ENCODE measurements around the gene PABPN1L.

PABPN1L gene, protein sequence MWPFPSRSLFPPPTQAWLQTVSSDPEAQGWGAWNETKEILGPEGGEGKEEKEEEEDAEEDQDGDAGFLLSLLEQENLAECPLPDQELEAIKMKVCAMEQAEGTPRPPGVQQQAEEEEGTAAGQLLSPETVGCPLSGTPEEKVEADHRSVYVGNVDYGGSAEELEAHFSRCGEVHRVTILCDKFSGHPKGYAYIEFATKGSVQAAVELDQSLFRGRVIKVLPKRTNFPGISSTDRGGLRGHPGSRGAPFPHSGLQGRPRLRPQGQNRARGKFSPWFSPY

GRCh38 chr16:88866151-88866920, at the start of gene PABPN1L:
TSS of gene PABPN1L (minus strand) at chr16:88866660. CDS start at chr16:88866606, 54 bp downstream.
- no peak for DNase-seq

DNA sequence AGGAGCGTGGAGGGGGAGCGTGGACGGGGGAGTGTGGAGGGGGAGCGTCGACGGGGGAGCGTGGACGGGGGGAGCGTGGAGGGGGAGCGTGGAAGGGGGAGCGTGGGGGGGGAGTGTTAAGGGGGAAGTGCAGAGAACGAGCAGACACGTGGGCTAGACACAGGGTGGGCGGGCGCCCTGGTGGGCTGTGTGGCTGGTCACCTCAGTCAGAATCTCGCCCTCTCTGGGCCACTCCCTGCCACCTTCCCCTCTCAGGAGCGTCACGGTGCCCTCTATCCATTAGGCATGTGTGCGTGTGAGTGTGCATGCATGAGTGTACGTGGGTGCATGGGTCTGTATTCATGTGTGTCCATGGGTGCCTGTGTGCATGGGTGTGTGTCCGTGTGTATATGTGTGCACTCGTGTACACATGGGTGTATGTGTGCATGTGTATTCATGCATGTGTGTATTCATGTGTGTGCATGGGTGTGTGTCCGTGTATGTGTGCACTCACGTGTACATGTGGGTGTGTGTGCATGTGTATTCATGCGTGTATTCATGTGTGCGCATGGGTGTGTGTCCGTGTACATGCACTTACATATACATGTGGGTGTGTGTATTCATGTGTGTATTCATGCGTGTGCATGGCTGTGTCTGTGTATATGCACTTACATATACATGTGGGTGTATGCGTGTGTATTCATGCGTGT, 49.3 kb upstream of the PABPN1L start:
- DNase-seq, result no peak

- DNase-seq, result no peak
Measured at GRCh38 chr16:88914750-88915368, 48.4 kb upstream of the PABPN1L start.

- DNase-seq, result no peak
Measured at GRCh38 chr16:88913870-88914269, 47.4 kb upstream of the PABPN1L start.

GRCh38 chr16:88913001-88913612, 46.6 kb upstream of the PABPN1L start:
- no peak for DNase-seq

DNA sequence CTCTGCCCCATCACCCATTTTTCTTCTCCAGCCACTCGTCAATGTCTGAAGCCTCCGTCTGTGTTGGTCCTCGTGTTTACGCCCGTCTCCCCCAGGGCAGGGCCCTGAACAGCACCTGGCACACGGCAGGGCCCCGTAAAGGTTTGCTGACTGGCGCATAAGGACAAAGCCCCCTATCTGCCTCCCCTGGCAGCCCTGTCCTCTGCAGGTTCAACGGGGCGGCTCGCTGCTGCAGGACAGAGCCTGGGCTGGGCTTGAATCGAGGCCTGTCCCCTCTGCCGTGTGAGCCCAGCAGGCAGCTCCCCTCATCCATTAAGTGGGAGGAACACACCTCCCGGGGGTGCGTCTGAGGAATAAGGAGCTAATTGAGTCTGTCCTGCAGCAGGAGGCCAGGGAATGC, 46.1 kb upstream of the PABPN1L start:
- no peak for DNase-seq

GRCh38 chr16:88911946-88912310, 45.5 kb upstream of the PABPN1L start:
- DNase-seq, result no peak

DNA sequence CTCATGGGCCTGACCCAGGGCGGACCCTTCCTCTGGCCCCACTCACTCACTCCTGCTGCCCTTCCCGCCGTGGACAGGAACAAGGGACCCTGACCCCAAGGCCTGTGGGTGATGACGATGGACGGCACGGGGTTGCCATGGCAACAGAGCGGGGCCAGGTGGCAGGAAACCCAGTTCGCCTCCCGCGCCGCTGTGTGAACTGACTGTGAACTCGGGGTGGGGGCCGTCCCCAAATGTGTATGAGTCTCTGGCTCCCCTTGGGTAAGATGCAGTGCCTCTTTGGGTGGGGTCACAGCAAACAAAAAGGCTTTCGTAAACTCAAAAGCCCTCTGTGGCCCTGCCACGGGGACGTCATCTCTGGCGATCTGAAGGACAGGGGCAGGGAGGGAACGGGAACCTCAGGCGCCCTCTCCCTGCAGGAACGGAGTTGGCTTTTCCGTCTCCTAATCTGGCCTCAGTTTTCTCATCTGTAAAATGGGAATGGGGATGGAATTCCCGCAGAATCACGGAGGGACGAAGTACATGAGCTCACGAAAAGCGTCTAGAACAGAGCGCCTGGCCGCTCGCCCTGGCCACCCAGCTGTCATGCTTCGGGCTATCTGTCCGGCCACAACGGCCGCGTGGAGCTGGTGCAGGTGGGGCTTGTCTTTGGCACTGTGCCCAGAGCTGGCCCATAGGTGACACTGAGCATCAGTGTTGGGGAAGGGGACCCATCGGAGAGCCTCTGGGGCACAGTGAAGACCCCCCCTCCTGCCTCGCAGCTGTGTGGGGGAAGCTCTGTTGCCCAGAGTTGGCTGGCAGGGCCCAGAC, 44.9 kb upstream of the PABPN1L start:
- DNase-seq, result no peak

- DNase-seq, result no peak
Measured at GRCh38 chr16:88910284-88911135, 44.0 kb upstream of the PABPN1L start.

DNA sequence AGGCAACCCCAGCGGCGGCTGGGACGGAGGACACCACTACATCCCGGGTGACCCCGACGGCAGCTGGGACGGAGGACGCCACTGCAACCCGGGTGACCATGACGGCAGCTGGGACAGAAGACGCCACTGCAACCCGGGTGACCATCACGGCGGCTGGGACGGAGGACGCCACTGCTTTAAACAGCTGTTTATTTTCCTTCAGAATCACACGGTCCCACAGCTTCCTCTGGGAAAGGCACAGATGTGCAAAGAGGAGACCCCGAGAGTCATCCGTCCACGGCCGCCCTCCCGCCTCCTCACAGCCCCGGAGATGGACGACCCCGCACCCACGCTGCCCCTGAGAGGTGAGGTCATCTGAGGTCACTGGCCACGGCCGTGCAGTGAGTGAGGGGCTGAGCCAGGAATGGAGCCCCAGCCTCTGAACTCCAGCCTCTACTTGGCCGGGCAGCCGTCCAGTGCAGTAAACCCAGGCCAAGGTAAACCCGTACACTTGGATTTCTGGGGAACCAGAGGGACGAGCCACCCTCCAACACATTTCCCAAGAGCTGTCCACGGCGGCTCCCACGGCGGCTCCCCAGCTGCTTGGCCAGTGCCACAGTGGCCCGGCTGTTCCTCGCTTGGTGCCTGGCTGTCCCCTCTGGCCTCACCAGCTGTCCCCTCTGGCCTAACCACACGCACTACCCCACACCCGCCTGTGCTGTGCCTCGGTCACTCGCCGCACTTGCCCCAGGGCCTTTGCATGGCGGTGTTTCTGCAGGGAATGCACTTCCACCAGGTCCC, 43.2 kb upstream of the PABPN1L start:
- DNase-seq, result no peak

GRCh38 chr16:88908307-88908706, 41.8 kb upstream of the PABPN1L start:
- no peak for DNase-seq

DNA sequence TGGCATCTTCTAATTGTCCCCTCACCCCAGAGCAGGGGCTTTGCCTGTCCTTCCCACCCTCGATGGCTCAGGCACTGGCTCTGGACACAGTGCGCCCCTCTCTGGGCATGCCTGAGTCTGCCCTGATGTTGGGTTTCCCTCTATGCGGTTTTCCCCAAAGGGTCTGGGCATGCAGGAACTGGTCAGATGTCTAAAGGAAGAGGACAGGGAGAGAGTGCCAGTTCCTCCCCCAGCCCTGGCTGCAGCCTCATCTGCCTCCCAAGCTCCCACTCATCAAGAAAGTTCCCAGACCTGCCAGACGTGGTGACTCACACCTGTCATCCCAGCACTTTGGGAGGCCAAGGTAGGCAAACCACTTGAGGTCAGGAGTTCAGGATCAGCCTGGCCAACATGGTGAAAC, 41.3 kb upstream of the PABPN1L start:
- DNase-seq, result no peak

- DNase-seq, result no peak
Measured at GRCh38 chr16:88906535-88907105, 40.2 kb upstream of the PABPN1L start.

DNA sequence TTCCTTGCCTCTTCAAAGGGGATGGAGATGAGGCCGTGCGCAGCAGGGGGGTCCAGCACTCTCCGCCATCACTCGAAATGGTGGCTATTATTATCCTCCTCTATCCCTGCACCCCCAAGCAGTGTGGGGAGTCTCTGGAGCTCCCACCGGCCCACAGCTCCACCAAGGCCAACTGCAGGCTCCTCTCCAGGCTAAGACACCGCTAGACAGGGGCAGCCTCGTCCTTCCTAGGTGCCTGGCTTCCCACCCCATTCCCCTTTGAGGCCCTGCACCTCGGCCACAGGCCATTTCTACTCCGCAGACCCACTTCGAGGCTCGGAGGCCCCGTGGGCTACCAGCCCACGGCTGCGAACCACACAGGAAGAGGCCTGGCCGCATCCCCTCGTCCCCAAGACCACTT, 39.6 kb upstream of the PABPN1L start:
- DNase-seq, result no peak

- no peak for DNase-seq
Measured at GRCh38 chr16:88905563-88905962, 39.1 kb upstream of the PABPN1L start.

DNA sequence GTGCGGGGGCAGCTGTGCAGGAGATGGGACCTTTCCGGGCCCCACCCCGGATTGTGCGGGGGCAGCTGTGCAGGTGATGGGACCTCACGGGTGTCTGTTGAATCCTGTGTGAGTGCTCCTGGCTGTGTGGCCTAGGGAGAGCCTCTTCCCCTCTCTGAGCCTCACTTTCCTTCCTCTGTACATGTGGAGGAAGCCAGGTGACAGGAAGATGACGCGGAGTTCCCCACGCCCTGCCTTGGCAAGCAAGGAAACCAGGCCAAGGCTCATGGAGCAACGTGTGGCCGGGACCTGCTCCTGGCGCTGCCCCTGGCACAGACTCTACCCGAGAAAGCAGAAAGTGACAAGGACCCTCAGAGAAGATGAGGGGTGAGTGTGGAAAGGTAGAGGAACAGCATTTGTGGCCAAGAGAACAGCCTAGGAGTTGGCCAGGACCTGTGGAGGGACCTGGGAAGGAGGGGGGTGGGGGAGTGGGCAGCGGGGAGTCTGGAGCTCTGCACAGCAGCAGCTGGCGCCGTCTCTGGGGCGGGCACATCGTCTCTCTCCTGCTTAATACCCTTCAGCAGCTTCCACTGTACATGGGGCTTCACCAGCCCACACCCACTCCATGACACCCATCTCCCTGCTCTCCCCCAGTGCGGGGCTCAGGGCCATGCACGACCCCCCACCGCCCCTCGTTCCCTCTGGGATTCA, 38.4 kb upstream of the PABPN1L start:
- no peak for DNase-seq

- DNase-seq, result no peak
Measured at GRCh38 chr16:88903267-88903666, 36.8 kb upstream of the PABPN1L start.

- no peak for DNase-seq
Measured at GRCh38 chr16:88902744-88903143, 36.3 kb upstream of the PABPN1L start.

- no peak for DNase-seq
Measured at GRCh38 chr16:88901718-88902337, 35.4 kb upstream of the PABPN1L start.

All from stimulated activated naive CD4-positive, alpha-beta T cell treated with Interleukin-2 at 50 U/mL for 16 hours (primary cell).